Measurements from ENCODE around the gene XBP1. TPM values are rescaled to one million over a fixed set of nuclear protein-coding genes. Genes with fewer than 3 reads are reported as not detected.
A peak's percentile ranks its signal among the peaks of the same experiment; 100 is the strongest.
"Not testable (repeated sequence)": the region's sequence is repeated elsewhere in the genome, so short reads cannot be mapped to it uniquely, and the experiment has no call there.

XBP1 gene
- total RNA-seq, 3 donors from 2014 or later: 156 to 1,772 (median 1,383) TPM

- Histone ChIP-seq H3K4me1 (peaks cover 0 to 6% of the 10 kb centered on the region in 2 donors), H3K9me3 (no peaks in the 10 kb centered on the region), H3K4me3 (no peak overlapping the region), H3K27ac (peak overlapping the region; percentile 73 to 74), H3K36me3 (no peaks in the 10 kb centered on the region), H3K27me3 (no peaks in the 10 kb centered on the region)
- intact Hi-C loops (cut with DNase I; ENCODE audit: low total_unique reads): no loop called here
- no peak for TF ChIP-seq POLR2A (IDR thresholded peaks at IDR 0.05)
- peak in 1 of 3 donors; percentile 8 for TF ChIP-seq POLR2AphosphoS5 (IDR thresholded peaks at IDR 0.05)
- TF ChIP-seq CTCF (IDR thresholded peaks at IDR 0.05): no peak
- DNase-seq (ENCODE audit: low spot score in 2 of 2): no peak
Observed at GRCh38 chr22:28810821-28811491, 10.6 kb upstream of the XBP1 start.

DNA sequence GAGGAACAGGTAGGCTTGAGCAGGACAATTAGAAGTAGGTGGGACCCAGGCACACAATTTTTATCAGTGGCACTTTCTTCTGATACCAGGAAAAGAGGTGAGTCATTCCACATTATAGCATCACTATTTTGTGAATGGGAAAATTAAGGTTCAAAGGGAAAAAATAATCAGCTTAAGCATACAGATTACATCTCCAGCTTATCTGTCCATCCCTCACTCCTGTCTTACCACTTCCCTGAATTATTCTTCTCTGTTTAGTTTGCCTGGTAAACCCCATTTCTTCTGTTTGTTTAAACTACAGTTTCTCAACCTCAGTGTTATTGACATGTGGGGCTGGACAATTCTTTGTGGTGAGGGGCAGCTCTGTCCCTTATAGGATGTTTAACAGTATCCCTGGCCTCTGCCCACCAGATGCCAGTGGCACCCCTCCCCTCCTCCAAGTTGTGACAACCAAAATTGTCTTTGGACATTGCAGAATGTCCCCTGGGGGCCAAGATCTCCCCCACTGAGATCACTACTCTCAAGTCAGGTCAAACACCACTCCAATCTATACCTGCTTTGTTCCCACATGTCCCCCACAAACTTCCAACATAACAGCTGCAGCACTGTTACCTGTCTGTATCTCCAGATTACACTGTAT is 8.5 kb upstream of the XBP1 start:
- Histone ChIP-seq H3K27ac (peak overlapping the region; percentile 17 to 20), H3K4me1 (peaks cover 0 to 6% of the 10 kb centered on the region in 2 donors), H3K36me3 (no peaks in the 10 kb centered on the region), H3K9me3 (no peaks in the 10 kb centered on the region), H3K27me3 (no peaks in the 10 kb centered on the region), H3K4me3 (no peak overlapping the region)
- DNase-seq (ENCODE audit: low spot score in 2 of 2): no peak
- TF ChIP-seq POLR2AphosphoS5 (IDR thresholded peaks at IDR 0.05): no peak
- TF ChIP-seq POLR2A (IDR thresholded peaks at IDR 0.05): no peak
- intact Hi-C loops (cut with DNase I; ENCODE audit: low total_unique reads): no loop called here

- DNase-seq (ENCODE audit: low spot score in 2 of 2); H3K4me3 ChIP-seq; intact Hi-C loops (cut with DNase I; ENCODE audit: low total_unique reads); H3K36me3 ChIP-seq; H3K27ac ChIP-seq; H3K9me3 ChIP-seq; H3K27me3 ChIP-seq; H3K4me1 ChIP-seq: not testable (repeated sequence)
Observed at GRCh38 chr22:28805426-28805825, 5.1 kb upstream of the XBP1 start.

GRCh38 chr22:28802595-28803123 is 2.3 kb upstream of the XBP1 start:
- no peak for TF ChIP-seq POLR2A (IDR thresholded peaks at IDR 0.05)
- peak in 1 of 3 donors; percentile 9 for TF ChIP-seq CTCF (IDR thresholded peaks at IDR 0.05)
- no peak for TF ChIP-seq POLR2AphosphoS5 (IDR thresholded peaks at IDR 0.05)
- no peak for DNase-seq (ENCODE audit: low spot score in 2 of 2)
- H3K4me3 ChIP-seq: peak overlapping the region in 2 of 3 donors; percentile 64 to 92
- no peaks in the 10 kb centered on the region for H3K36me3 ChIP-seq
- no peaks in the 10 kb centered on the region for H3K9me3 ChIP-seq
- H3K4me1 ChIP-seq: no peaks in the 10 kb centered on the region
- intact Hi-C loops (cut with DNase I; ENCODE audit: low total_unique reads): no loop called here
- H3K27me3 ChIP-seq: no peaks in the 10 kb centered on the region
- peak overlapping the region; percentile 78 to 97 for H3K27ac ChIP-seq

- H3K36me3 ChIP-seq: no peaks in the 10 kb centered on the region
- peak overlapping the region; percentile 64 to 100 (median 92) for H3K4me3 ChIP-seq
- intact Hi-C loops (cut with DNase I; ENCODE audit: low total_unique reads): no loop called here
- H3K9me3 ChIP-seq: no peaks in the 10 kb centered on the region
- H3K27me3 ChIP-seq: no peaks in the 10 kb centered on the region
- TF ChIP-seq POLR2AphosphoS5 (IDR thresholded peaks at IDR 0.05): peak in 2 of 3 donors; percentile 29 to 61
- no peak for TF ChIP-seq CTCF (IDR thresholded peaks at IDR 0.05)
- H3K4me1 ChIP-seq: no peaks in the 10 kb centered on the region
- DNase-seq (ENCODE audit: low spot score in 2 of 2): peak in 1 of 2 donors; percentile 46
- peak overlapping the region; percentile 78 to 97 for H3K27ac ChIP-seq
Observed at GRCh38 chr22:28801845-28802594, 1.7 kb upstream of the XBP1 start.
